Heart right ventricle (tissue), 16 donors: ENCODE data around the gene LIPA. TPM values are rescaled to one million over a fixed set of nuclear protein-coding genes. Genes with fewer than 3 reads are reported as not detected.

Source experiments
- ATAC-seq, 8 donors: fragments of 200-7000 bp; cut with Tn5 transposase; one replicate each; pipeline ENCODE4 v1.9.1; 2020; ENCODE audit warnings: mild to moderate bottlenecking in 8 of 8, moderate library complexity in 8 of 8, moderate number of reproducible peaks in 1 of 8
- DNase-seq, 2 donors: peaks; one replicate each; pipeline ENCODE4 v3.0.0-alpha.2; 2020
- H3K27ac ChIP-seq, 10 donors: fragments of 200-600 bp; sonication (generic) in 2 of 10; one replicate each; pipeline versions ENCODE4 v1.5.0 to v1.8.0; 2020 to 2022; ENCODE audit warnings: mild to moderate bottlenecking in 3 of 10
- H3K27me3 ChIP-seq, 7 donors: fragments of 200-600 bp; one replicate each; pipeline ENCODE4 v1.8.0; 2021 to 2022; ENCODE audit warnings: mild to moderate bottlenecking in 2 of 7
- H3K36me3 ChIP-seq, 9 donors: fragments of 200-600 bp; sonication (generic) in 1 of 9; one replicate each; pipeline versions ENCODE4 v1.5.0 to v1.8.0; 2020 to 2022; ENCODE audit warnings: mild to moderate bottlenecking in 2 of 9
- H3K4me1 ChIP-seq, 9 donors: fragments of 200-600 bp; sonication (generic) in 1 of 9; one replicate each; pipeline versions ENCODE4 v1.5.0 to v1.8.0; 2020 to 2022; ENCODE audit warnings: mild to moderate bottlenecking in 4 of 9
- H3K4me3 ChIP-seq, 10 donors: fragments of 200-600 bp; sonication (generic) in 2 of 10; one replicate each; pipeline versions ENCODE4 v1.5.0 to v1.8.0; 2020 to 2022; ENCODE audit warnings: mild to moderate bottlenecking in 7 of 10, moderate library complexity in 2 of 10
- H3K9me3 ChIP-seq, 11 donors: fragments of 200-600 bp in 10 of 11; sonication (generic) in 2 of 11; one replicate each; pipeline versions ENCODE4 v1.5.0 to v1.8.0; 2013 to 2022; ENCODE audit warnings: mild to moderate bottlenecking in 2 of 11, control low read depth in 1 of 11, moderate library complexity in 1 of 11
- CTCF ChIP-seq, 9 donors: fragments of 200-600 bp; sonication (generic) in 2 of 9; IDR thresholded peaks; one replicate each; pipeline versions ENCODE4 v1.5.0 to v1.8.0; 2021 to 2022; ENCODE audit warnings: antibody characterized with exemption in 9 of 9, mild to moderate bottlenecking in 5 of 9, moderate library complexity in 1 of 9
- WGBS, 2 donors: extraction: QIAGEN DNeasy Blood & Tissue Kit; methylation state at CpG; one replicate each; pipeline ENCODE4 v1.1.7; 2013; ENCODE audit warnings: inconsistent platforms in 1 of 2; 5-methylcytosine and 5-hydroxymethylcytosine counted together
- intact Hi-C, 10 donors: fragments of 100-400 bp; cut with DNase I; formaldehyde crosslinking; loops; one replicate each; pipeline versions ENCODE4 v1.11.1 to v1.14.2; 2022
- polyA plus RNA-seq, 2 donors: library from polyadenylated mRNA; stranded (reverse); fragments of 200-250 nt; gene quantifications; one replicate each; pipeline ENCODE4 v1.2.3, GENCODE V29; 2013
- total RNA-seq, 10 donors: library from RNA; stranded (reverse); fragmentation: NEBNext Ultra II Directional in 3 of 10; extraction: Animal tissue kit (Norgen Biotek cat#: 25700) in 3 of 10; gene quantifications; one replicate each; pipeline versions ENCODE4 v1.2.1 to v1.2.4, GENCODE V29; 2021 to 2023
- donor health status: Arrhythmogenic right ventricular cardiomyopathy.
- donor health status: ischemic (EF 13 %, LVEDD 7.1; RV severe dilation, severe dysfunction).
- donor health status: healthy with polysubstance abuse.
- donor health status: DM: no; HTN: yes; CAD: no.
- donor health status: DM: no; HTN: no; CAD: no.
- donor health status: ischemic (EF 25% LVEDD 6.9; RV normal size, moderate dysfunction).
- donor health status: ischemic (EF 25% LVEDD 5.7; RV mildly dilated, moderate dysfunction).
- donor health status: healthy.
- donor health status: DM: yes; HTN: yes; CAD: no.
- donor health status: Ischemic cardiomyopathy.
- donor health status: ischemic (EF 35%, LVEDD 5.7; RV mildly dilated, moderate dysfunction).
- donor health status: nonischemic (EF 11% LVEDD 7.7; RV severe dilation, severe dysfunction).
- donor health status: DM: yes; HTN: yes; CAD: no.
- donor health status: PGD.
- donor health status: ischemic (EF 29% LVEDD 5.4; RV normal size, mild dysfunction).
- donor health status: nonischemic (EF 23%, LVEDD 6.1; RV moderate dilation, normal function).

Gene LIPA
- total and polyA plus RNA-seq, 12 donors: 7.8 to 58.5 (median 15.3) TPM

DNA sequence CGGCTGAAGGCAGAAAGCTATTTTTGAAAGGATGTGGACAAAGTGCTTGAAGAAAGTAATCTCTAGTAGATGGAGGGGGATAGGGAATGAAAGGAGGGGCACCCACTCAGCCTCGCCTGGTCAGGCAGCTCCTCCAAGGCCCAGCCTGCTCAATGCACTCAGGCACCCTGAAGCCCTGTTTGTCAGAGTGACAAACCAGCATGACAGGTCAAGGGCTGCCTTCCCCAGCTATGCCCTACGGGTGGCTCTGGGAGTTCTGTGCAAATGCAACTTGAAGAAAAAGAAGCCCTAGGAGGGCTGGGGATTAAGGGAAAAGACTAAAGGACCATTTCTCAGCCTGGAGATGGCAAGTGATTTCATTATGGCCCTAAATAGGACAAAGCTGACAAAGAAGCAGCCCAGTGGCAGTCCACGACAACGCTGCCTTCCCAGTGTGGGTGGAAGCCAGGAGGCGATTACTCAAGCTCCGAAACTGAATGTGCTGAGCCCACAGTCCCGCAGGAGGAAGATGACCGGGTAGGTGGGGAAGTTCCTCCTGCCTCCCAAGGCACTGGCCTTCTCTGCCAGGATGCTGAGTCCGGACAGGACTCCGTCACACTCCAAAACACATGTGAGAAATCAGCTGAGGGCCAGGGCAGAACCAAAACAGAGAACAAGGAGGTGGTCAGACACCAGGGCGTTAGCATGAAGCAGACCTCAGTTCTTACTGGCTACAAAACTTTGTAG is 16.3 kb downstream of the LIPA start:
- Histone ChIP-seq H3K27ac (peak overlapping the region in 3 of 10 donors; percentile 7 to 75 (median 36)), H3K27me3 (no peaks in the 10 kb centered on the region), H3K9me3 (no peaks in the 10 kb centered on the region), H3K36me3 (peaks cover 0 to 40% (median 0%) of the 10 kb centered on the region in 9 donors), H3K4me1 (peaks cover 0 to 35% (median 0%) of the 10 kb centered on the region in 9 donors), H3K4me3 (no peak overlapping the region)
- ATAC-seq (peak; percentile 45 to 83 (median 73)), DNase-seq (peak; percentile 45 to 57)
- 81 to 85% methylated on average over 12 of the region's 12 CpGs for WGBS, 2 donors
- no peak for TF ChIP-seq CTCF (IDR thresholded peaks at IDR 0.05)
- intact Hi-C loops: no loop called here

DNA sequence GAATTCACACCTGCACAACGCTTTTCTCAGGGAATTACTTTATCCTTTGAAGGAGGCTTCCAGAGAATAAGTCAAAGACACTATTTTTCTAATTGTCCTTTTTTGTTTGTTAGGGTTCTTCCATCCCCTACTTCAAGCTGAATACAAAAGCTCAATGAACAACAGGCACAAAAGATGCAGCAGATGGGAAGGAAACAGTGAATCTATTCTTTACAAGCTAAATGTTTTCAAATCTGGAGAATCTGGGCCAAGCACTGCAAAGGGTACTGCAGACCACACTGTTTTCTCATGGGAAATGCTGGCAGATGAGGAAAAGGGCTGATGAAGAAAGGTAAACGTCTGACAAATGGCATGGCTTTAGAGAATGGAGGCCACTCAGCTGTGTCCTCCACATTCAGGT is 18.5 kb downstream of the LIPA start:
- Histone ChIP-seq H3K27ac (no peak overlapping the region), H3K36me3 (peaks cover 0 to 36% (median 0%) of the 10 kb centered on the region in 9 donors), H3K27me3 (no peaks in the 10 kb centered on the region), H3K4me1 (peaks cover 0 to 17% (median 0%) of the 10 kb centered on the region in 9 donors), H3K4me3 (no peak overlapping the region), H3K9me3 (no peaks in the 10 kb centered on the region)
- DNase-seq (no peak), ATAC-seq (no peak)
- no peak for TF ChIP-seq CTCF (IDR thresholded peaks at IDR 0.05)
- 85 to 90% methylated on average over 2 of the region's 2 CpGs for WGBS, 2 donors
- intact Hi-C loops: no loop called here

DNA sequence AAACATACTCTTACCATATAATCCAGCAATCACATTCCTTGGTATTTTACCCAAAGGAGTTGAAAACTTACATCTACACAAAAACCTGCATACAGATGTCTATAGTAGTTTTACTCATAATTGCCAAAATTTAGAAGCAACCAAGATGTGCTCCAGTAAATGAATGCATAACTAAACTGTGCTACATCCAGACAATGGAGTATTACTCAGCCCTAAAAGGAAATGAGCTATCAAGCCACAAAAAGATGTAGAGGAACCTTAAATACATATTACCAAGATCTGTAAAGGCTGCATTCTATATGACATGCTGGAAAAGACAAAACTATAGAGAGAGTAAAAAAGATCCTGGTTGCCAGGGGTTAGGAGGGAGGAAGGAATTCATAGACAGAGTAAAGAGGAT is 22.6 kb downstream of the LIPA start:
- no peak for TF ChIP-seq CTCF (IDR thresholded peaks at IDR 0.05)
- no peak overlapping the region for H3K27ac ChIP-seq
- intact Hi-C loops: no loop called here
- ATAC-seq (no peak), DNase-seq (no peak)
- peaks cover 0 to 27% (median 4%) of the 10 kb centered on the region in 9 donors for H3K4me1 ChIP-seq
- no peaks in the 10 kb centered on the region for H3K9me3 ChIP-seq
- peaks cover 0 to 66% (median 0%) of the 10 kb centered on the region in 9 donors for H3K36me3 ChIP-seq
- no peaks in the 10 kb centered on the region for H3K27me3 ChIP-seq
- H3K4me3 ChIP-seq: no peak overlapping the region

DNA sequence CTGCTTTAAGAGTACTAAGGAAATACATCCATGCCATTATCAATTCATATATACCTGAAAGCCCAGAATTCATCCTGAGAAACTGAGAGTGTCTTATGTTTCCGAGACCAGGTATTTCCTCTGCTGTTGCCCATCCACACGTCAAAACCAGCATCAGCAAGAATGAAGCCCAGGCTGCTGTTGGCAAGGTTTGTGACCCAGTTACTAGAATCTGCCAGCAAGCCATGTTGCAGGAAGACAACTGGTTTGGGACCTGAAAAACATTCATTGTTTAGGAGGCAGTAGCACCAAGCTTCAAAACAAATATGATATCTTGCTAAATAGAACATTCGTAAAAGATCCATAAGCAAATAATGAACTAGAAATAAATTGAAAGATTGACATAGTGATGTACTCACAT is 23.4 kb downstream of the LIPA start:
- Histone ChIP-seq H3K4me3 (no peak overlapping the region), H3K9me3 (no peaks in the 10 kb centered on the region), H3K27ac (no peak overlapping the region), H3K4me1 (peaks cover 0 to 28% (median 4%) of the 10 kb centered on the region in 9 donors), H3K36me3 (peaks cover 0 to 70% (median 0%) of the 10 kb centered on the region in 9 donors), H3K27me3 (no peaks in the 10 kb centered on the region)
- intact Hi-C loops: no loop called here
- no peak for ATAC-seq
- no peak for DNase-seq
- TF ChIP-seq CTCF (IDR thresholded peaks at IDR 0.05): no peak
- WGBS, 2 donors: 81 to 91% methylated on average over 3 of the region's 3 CpGs
